ENCODE data around the gene KRTAP2-1.

The KRTAP2-1 gene

DNA sequence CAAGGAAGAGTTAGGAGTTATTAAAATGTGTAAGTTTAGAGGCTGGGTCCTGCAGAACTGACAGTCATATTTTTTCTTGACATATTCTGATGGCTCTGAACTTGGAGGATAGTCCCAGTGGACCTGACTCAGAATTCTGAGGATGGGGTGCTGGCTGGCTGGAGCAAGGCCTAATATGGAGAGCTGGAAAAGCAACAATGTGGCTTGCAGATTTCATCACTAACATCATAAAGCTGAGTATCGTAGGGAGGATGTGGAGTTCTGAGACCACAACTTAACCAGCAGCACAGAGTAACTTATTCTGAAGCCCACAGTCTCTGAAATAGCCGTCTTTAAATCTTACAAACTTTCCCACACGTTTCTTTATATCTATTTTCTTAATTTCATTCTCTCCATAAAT, 22.4 kb downstream of the KRTAP2-1 start:
- H3K9ac ChIP-seq (ENCODE audit: low read depth, low read length): no peak overlapping the region
- H4K20me1 ChIP-seq (ENCODE audit: insufficient read depth, low read length): no peaks in the 10 kb centered on the region
- H2AFZ ChIP-seq (ENCODE audit: low read depth, low read length): no peak overlapping the region
- ATAC-seq (ENCODE audit: insufficient read depth, low read depth): no peak
- no peak for TF ChIP-seq EZH2 (IDR thresholded peaks at IDR 0.05; ENCODE audit: borderline replicate concordance, low read depth, low read length, severe bottlenecking)
- TF ChIP-seq, protein P1, sequence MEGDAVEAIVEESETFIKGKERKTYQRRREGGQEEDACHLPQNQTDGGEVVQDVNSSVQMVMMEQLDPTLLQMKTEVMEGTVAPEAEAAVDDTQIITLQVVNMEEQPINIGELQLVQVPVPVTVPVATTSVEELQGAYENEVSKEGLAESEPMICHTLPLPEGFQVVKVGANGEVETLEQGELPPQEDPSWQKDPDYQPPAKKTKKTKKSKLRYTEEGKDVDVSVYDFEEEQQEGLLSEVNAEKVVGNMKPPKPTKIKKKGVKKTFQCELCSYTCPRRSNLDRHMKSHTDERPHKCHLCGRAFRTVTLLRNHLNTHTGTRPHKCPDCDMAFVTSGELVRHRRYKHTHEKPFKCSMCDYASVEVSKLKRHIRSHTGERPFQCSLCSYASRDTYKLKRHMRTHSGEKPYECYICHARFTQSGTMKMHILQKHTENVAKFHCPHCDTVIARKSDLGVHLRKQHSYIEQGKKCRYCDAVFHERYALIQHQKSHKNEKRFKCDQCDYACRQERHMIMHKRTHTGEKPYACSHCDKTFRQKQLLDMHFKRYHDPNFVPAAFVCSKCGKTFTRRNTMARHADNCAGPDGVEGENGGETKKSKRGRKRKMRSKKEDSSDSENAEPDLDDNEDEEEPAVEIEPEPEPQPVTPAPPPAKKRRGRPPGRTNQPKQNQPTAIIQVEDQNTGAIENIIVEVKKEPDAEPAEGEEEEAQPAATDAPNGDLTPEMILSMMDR (IDR thresholded peaks at IDR 0.05; ENCODE audit: borderline replicate concordance, extremely low read depth, low read length, poor library complexity, severe bottlenecking): no peak
- no peaks in the 10 kb centered on the region for H3K9me3 ChIP-seq (ENCODE audit: insufficient read depth, low read length, severe bottlenecking)
- no peak for DNase-seq
- H3K4me3 ChIP-seq (ENCODE audit: low read depth in 1 of 2, low read length in 2 of 2): no peak overlapping the region
- H3K27ac ChIP-seq (ENCODE audit: low read length): no peak overlapping the region
- no peaks in the 10 kb centered on the region for H3K79me2 ChIP-seq (ENCODE audit: insufficient read depth, low read length)
- H3K4me1 ChIP-seq (ENCODE audit: insufficient read depth, low read length): no peaks in the 10 kb centered on the region
- H3K27me3 ChIP-seq (ENCODE audit: insufficient read depth, low read length, poor library complexity): peaks cover 12% of the 10 kb centered on the region
- H3K4me2 ChIP-seq (ENCODE audit: insufficient read depth, low read length): no peak overlapping the region
- no peaks in the 10 kb centered on the region for H3K36me3 ChIP-seq (ENCODE audit: insufficient read depth, low read length)

DNA sequence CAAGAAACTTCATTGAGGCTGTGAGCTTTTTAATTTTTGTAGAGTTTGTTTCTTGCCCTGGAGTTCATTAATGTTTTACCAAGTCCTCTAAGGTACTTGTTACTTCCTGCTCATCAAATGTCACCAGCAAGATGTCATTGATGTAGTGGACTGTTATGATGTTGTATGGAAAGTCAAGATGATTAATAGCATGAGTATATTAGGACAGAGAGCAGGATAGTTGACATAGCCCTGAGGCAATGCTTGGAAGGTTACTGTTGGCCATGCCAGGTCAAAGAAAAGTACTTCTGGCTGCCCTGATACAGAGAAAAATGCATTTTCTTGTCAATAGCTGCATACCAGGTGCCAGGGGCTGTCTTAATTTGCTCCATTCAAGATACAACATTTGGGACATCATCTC, 26.8 kb downstream of the KRTAP2-1 start:
- Histone ChIP-seq H3K27ac (ENCODE audit: low read length) (no peak overlapping the region), H3K36me3 (ENCODE audit: insufficient read depth, low read length) (no peaks in the 10 kb centered on the region), H3K9me3 (ENCODE audit: insufficient read depth, low read length, severe bottlenecking) (no peaks in the 10 kb centered on the region), H3K27me3 (ENCODE audit: insufficient read depth, low read length, poor library complexity) (peaks cover 10% of the 10 kb centered on the region), H2AFZ (ENCODE audit: low read depth, low read length) (no peak overlapping the region), H3K79me2 (ENCODE audit: insufficient read depth, low read length) (no peaks in the 10 kb centered on the region), H3K4me1 (ENCODE audit: insufficient read depth, low read length) (no peaks in the 10 kb centered on the region), H3K4me3 (ENCODE audit: low read depth in 1 of 2, low read length in 2 of 2) (no peak overlapping the region), H3K4me2 (ENCODE audit: insufficient read depth, low read length) (no peak overlapping the region), H3K9ac (ENCODE audit: low read depth, low read length) (no peak overlapping the region), H4K20me1 (ENCODE audit: insufficient read depth, low read length) (no peaks in the 10 kb centered on the region)
- ATAC-seq (ENCODE audit: insufficient read depth, low read depth): no peak
- TF ChIP-seq EZH2 (IDR thresholded peaks at IDR 0.05; ENCODE audit: borderline replicate concordance, low read depth, low read length, severe bottlenecking): no peak
- TF ChIP-seq, protein P1 (IDR thresholded peaks at IDR 0.05; ENCODE audit: borderline replicate concordance, extremely low read depth, low read length, poor library complexity, severe bottlenecking): no peak
- DNase-seq: no peak

DNA sequence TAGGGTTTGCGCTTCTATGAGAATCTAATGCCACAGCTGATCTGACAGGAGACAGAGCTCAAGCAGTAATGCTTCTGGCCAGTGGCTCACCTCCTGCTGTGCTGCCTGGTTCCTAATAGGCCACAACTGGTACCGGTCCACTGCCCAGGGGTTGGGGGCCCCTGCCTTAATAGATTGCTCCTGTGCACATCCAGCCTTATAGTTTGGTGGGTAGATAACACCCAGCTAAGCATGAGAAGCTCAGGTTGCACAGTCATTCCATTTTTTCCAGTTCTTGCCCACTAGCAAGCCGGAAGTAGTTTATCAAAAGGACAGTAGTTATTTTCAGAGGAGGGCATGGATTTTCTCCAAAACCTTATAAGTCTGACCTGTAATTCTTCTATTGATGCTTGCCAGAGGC, 27.7 kb downstream of the KRTAP2-1 start:
- Histone ChIP-seq H3K27ac (ENCODE audit: low read length) (no peak overlapping the region), H3K4me1 (ENCODE audit: insufficient read depth, low read length) (no peaks in the 10 kb centered on the region), H3K36me3 (ENCODE audit: insufficient read depth, low read length) (no peaks in the 10 kb centered on the region), H4K20me1 (ENCODE audit: insufficient read depth, low read length) (no peaks in the 10 kb centered on the region), H3K79me2 (ENCODE audit: insufficient read depth, low read length) (no peaks in the 10 kb centered on the region), H3K4me2 (ENCODE audit: insufficient read depth, low read length) (no peak overlapping the region), H3K4me3 (ENCODE audit: low read depth in 1 of 2, low read length in 2 of 2) (no peak overlapping the region), H3K9ac (ENCODE audit: low read depth, low read length) (no peak overlapping the region), H3K27me3 (ENCODE audit: insufficient read depth, low read length, poor library complexity) (peaks cover 10% of the 10 kb centered on the region), H2AFZ (ENCODE audit: low read depth, low read length) (no peak overlapping the region), H3K9me3 (ENCODE audit: insufficient read depth, low read length, severe bottlenecking) (no peaks in the 10 kb centered on the region)
- ATAC-seq (ENCODE audit: insufficient read depth, low read depth) (no peak), DNase-seq (no peak)
- no peak for TF ChIP-seq EZH2 (IDR thresholded peaks at IDR 0.05; ENCODE audit: borderline replicate concordance, low read depth, low read length, severe bottlenecking)
- TF ChIP-seq, protein P1 (IDR thresholded peaks at IDR 0.05; ENCODE audit: borderline replicate concordance, extremely low read depth, low read length, poor library complexity, severe bottlenecking): no peak

DNA sequence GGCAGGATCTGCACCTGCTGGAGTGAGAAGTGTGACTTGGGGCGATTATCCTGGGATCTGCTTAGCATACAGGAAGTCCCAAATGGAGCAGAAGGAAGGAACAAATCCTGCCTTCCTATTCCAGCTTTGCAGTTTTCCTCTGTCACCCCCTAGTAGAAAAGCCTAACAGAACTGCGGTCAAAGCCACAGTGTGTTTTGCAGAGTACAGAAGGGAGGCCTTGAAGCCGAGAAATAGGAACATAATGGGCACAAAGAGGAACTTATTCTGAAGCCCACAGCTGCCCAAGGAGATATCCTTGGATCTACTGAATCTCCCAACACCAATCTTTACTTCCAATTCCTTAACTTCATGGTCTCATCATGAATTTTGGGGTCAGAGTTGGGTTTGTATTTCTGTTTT, 28.6 kb downstream of the KRTAP2-1 start:
- no peak for ATAC-seq (ENCODE audit: insufficient read depth, low read depth)
- H3K27me3 ChIP-seq (ENCODE audit: insufficient read depth, low read length, poor library complexity): peaks cover 10% of the 10 kb centered on the region
- no peaks in the 10 kb centered on the region for H3K79me2 ChIP-seq (ENCODE audit: insufficient read depth, low read length)

More for the DNA sequence above, 28.6 kb downstream of the KRTAP2-1 start:
- Histone ChIP-seq H3K36me3 (ENCODE audit: insufficient read depth, low read length) (no peaks in the 10 kb centered on the region), H3K4me1 (ENCODE audit: insufficient read depth, low read length) (no peaks in the 10 kb centered on the region), H3K9me3 (ENCODE audit: insufficient read depth, low read length, severe bottlenecking) (no peaks in the 10 kb centered on the region), H4K20me1 (ENCODE audit: insufficient read depth, low read length) (no peaks in the 10 kb centered on the region), H3K4me2 (ENCODE audit: insufficient read depth, low read length) (no peak overlapping the region), H3K4me3 (ENCODE audit: low read depth in 1 of 2, low read length in 2 of 2) (no peak overlapping the region), H2AFZ (ENCODE audit: low read depth, low read length) (no peak overlapping the region), H3K27ac (ENCODE audit: low read length) (no peak overlapping the region), H3K9ac (ENCODE audit: low read depth, low read length) (no peak overlapping the region)
- no peak for TF ChIP-seq EZH2 (IDR thresholded peaks at IDR 0.05; ENCODE audit: borderline replicate concordance, low read depth, low read length, severe bottlenecking)
- TF ChIP-seq, protein P1 (IDR thresholded peaks at IDR 0.05; ENCODE audit: borderline replicate concordance, extremely low read depth, low read length, poor library complexity, severe bottlenecking): no peak
- DNase-seq: no peak
